ENCODE data around the gene CHRND. TPM values are rescaled to one million over a fixed set of nuclear protein-coding genes. Genes with fewer than 3 reads are reported as not detected.

CHRND gene
- total and polyA plus RNA-seq, 2 of the 8 experiments (the other 6 are each of a cell fraction or from before 2014, with no cell fraction given): 0.24 TPM; not detected in 1

GRCh38 chr2:232573771-232574435 is 47.9 kb downstream of the CHRND start:
- Histone ChIP-seq H3K56ac (replicated peaks; ENCODE audit: insufficient read length, low read depth, low read length) (no peak overlapping the region), H3K23me2 (ENCODE audit: low read depth, low read length) (no peaks in the 10 kb centered on the region), H3K23ac (ENCODE audit: insufficient read length) (no peak overlapping the region), H2AFZ (ENCODE audit: low read length) (no peak overlapping the region), H3K4me3 (ENCODE audit: extremely low read depth in 1 of 4, insufficient read depth in 2 of 4, low read depth in 3 of 4, low read length in 4 of 4) (no peak overlapping the region), H3K18ac (ENCODE audit: extremely low read depth, low read length) (no peak overlapping the region), H3K14ac (ENCODE audit: insufficient read length) (no peak overlapping the region), H3K79me1 (ENCODE audit: low read depth, low read length) (no peaks in the 10 kb centered on the region; the same call in 1 of the 2 replicates), H2BK12ac (ENCODE audit: low read depth, low read length) (no peak overlapping the region), H2BK20ac (ENCODE audit: low read length) (no peak overlapping the region), H3K9me3 (ENCODE audit: insufficient read depth in 2 of 2, low read depth in 1 of 2, low read length in 1 of 2) (no peaks in the 10 kb centered on the region), H4K8ac (ENCODE audit: extremely low read depth, insufficient read depth, low read length) (no peak overlapping the region; the same call in 1 of the 2 replicates), H2BK120ac (replicated peaks; ENCODE audit: low read depth, low read length) (no peak overlapping the region), H3K4me1 (replicated peaks in 1 of 4; ENCODE audit: control insufficient read depth in 3 of 4, insufficient read depth in 4 of 4, low read length in 3 of 4) (no peaks in the 10 kb centered on the region), H3K79me2 (ENCODE audit: control insufficient read depth in 1 of 2, insufficient read depth in 2 of 2, low read length in 2 of 2) (no peaks in the 10 kb centered on the region), H3K36me3 (ENCODE audit: control insufficient read depth in 2 of 4, insufficient read depth in 4 of 4, low read length in 3 of 4) (peaks cover 6 to 35% (median 23%) of the 10 kb centered on the region in 4 experiments; a peak in 7 of 8 replicates), H2AK5ac (ENCODE audit: low read depth, low read length) (no peak overlapping the region), H4K5ac (ENCODE audit: insufficient read length, low read depth, low read length) (no peak overlapping the region), H3K9ac (replicated peaks in 1 of 4; ENCODE audit: extremely low read depth in 1 of 4, low read depth in 3 of 4, low read length in 3 of 4) (no peak overlapping the region), H3K4me2 (ENCODE audit: insufficient read depth in 1 of 2, low read depth in 2 of 2, low read length in 2 of 2) (no peak overlapping the region), H3K4ac (replicated peaks; ENCODE audit: insufficient read length, low read depth, low read length) (no peak overlapping the region), H2BK5ac (ENCODE audit: low read depth, low read length) (no peak overlapping the region), H2BK15ac (ENCODE audit: low read length) (no peak overlapping the region), H4K91ac (replicated peaks; ENCODE audit: insufficient read length, low read length) (no peak overlapping the region), H3K27me3 (replicated peaks in 1 of 4; ENCODE audit: control insufficient read depth in 3 of 4, extremely low read depth in 1 of 4, insufficient read depth in 3 of 4, low read length in 3 of 4) (no peaks in the 10 kb centered on the region), H3K27ac (ENCODE audit: low read depth, low read length) (no peak overlapping the region), H4K20me1 (replicated peaks in 1 of 2; ENCODE audit: control insufficient read depth in 1 of 2, insufficient read depth in 2 of 2, low read length in 2 of 2) (peaks cover 0 to 4% of the 10 kb centered on the region in 2 experiments)
- no peak for DNase-seq (ENCODE audit: low read depth in 1 of 2, low spot score in 2 of 2)
- ChIA-PET POLR2A (ENCODE audit: partially characterized antibody) (no interaction called here), CTCF (ENCODE audit: partially characterized antibody) (interaction anchor here (0.8 kb wide), 1 partner anchor 27 kb away, joined by 3 read pairs; no protein-coding TSS in a partner anchor)
- 95% methylated on average over 8 of the region's 8 CpGs; no CpG with 5 or more reads in 1 of the 2 experiments for WGBS, 2 experiments (ENCODE audit: extremely low coverage in 1 of 2, insufficient coverage in 1 of 2, insufficient read length in 1 of 2, insufficient replicate concordance in 2 of 2, low coverage in 1 of 2, low lambda C conversion rate in 2 of 2, missing lambda C conversion rate in 1 of 2)
- FAIRE-seq: no peak
- TF ChIP-seq RXRA (IDR thresholded peaks at IDR 0.05; ENCODE audit: insufficient read depth, low read depth, low read length) (no peak), TAF7 (optimal IDR thresholded peaks at IDR 0.05; ENCODE audit: borderline replicate concordance, low read depth, low read length) (no peak), JUN (IDR thresholded peaks at IDR 0.05; ENCODE audit: low read depth, low read length) (no peak), SIX5 (IDR thresholded peaks at IDR 0.05; ENCODE audit: low read depth, low read length) (no peak), USF2 (IDR thresholded peaks at IDR 0.05; ENCODE audit: low read length) (no peak), CEBPB (IDR thresholded peaks at IDR 0.05; ENCODE audit: low read depth, low read length) (no peak), YY1 (IDR thresholded peaks at IDR 0.05; ENCODE audit: low read depth, low read length) (no peak), ASH2L (IDR thresholded peaks at IDR 0.05; ENCODE audit: low read length) (no peak), NANOG (IDR thresholded peaks at IDR 0.05; ENCODE audit: insufficient read depth, low read depth, low read length, poor library complexity, severe bottlenecking) (no peak), CHD2 (IDR thresholded peaks at IDR 0.05; ENCODE audit: low read length) (no peak), EGR1 (IDR thresholded peaks at IDR 0.05; ENCODE audit: borderline replicate concordance, low read depth, low read length) (no peak), ZNF274 (IDR thresholded peaks at IDR 0.05; ENCODE audit: borderline replicate concordance, extremely low read depth, low read length) (no peak), CHD1 (IDR thresholded peaks at IDR 0.05; ENCODE audit: low read depth, low read length) (no peak)
